SK-N-SH (cell line): Measurements from ENCODE around the gene MYO1E. TPM values are rescaled to one million over a fixed set of nuclear protein-coding genes. Genes with fewer than 3 reads are reported as not detected.

Source experiments
- CTCF ChIA-PET: fragments of 300-600, 350-600 bp; formaldehyde crosslinking; extraction: SDS; loops from one replicate; lab custom pipeline; 2021; lab: Yijun Ruan, JAX
- POLR2A ChIA-PET: fragments of 350-600 bp; sonication (Branson Sonifier 250); formaldehyde crosslinking; extraction: SDS; loops from one replicate; lab custom pipeline; 2020; ENCODE audit warnings: antibody characterized with exemption, inconsistent platforms; lab: Yijun Ruan, JAX
- DNase-seq: peaks from one replicate; pipeline ENCODE4 v3.0.0; 2012
- H2AFZ ChIP-seq: fragments of 200-600 bp; sonication (generic); 2 replicates; pipeline ENCODE4 v1.8.1; 2016; ENCODE audit warnings: antibody characterized with exemption, mild to moderate bottlenecking, low read depth
- H3F3A ChIP-seq: fragments of 200-600 bp; sonication (generic); replicated peaks from 2 replicates; pipeline ENCODE3; 2016; ENCODE audit warnings: antibody characterized with exemption, mild to moderate bottlenecking; ENCODE audit not compliant: insufficient read depth
- H3K27ac ChIP-seq, 2 experiments: fragments of 200-500 bp in 1 of 2; fragments of 200-600 bp in 1 of 2; sonication (Bioruptor generic) in 1 of 2; sonication (generic), shearing (Covaris generic) in 1 of 2; 2 replicates each; pipeline versions ENCODE4 v1.5.1 to v1.6.1; 2014 to 2016; ENCODE audit warnings: low read depth in 2 of 2, inconsistent platforms in 1 of 2, low read length in 1 of 2, mild to moderate bottlenecking in 1 of 2, mixed read lengths in 1 of 2
- H3K27me3 ChIP-seq: fragments of 200-600 bp; sonication (generic), shearing (Covaris generic); 2 replicates; pipeline ENCODE4 v1.6.1; 2016; ENCODE audit warnings: mixed run types; ENCODE audit not compliant: insufficient read depth
- H3K36me3 ChIP-seq, 2 experiments: fragments of 200-500 bp in 1 of 2; fragments of 200-600 bp in 1 of 2; sonication (Bioruptor generic) in 1 of 2; sonication (generic) in 1 of 2; replicated peaks in 1 of 2; 2 replicates each; pipeline versions ENCODE3 to v1.5.1; 2014 to 2016; ENCODE audit warnings: low read length in 1 of 2, mild to moderate bottlenecking in 1 of 2; ENCODE audit not compliant: insufficient read depth in 2 of 2, control insufficient read depth in 1 of 2
- H3K4me1 ChIP-seq, 2 experiments: fragments of 200-500 bp in 1 of 2; fragments of 200-600 bp in 1 of 2; sonication (Bioruptor generic) in 1 of 2; sonication (generic), shearing (Covaris generic) in 1 of 2; 2 replicates each; pipeline versions ENCODE4 v1.5.1 to v1.6.1; 2014 to 2016; ENCODE audit warnings: low read depth in 1 of 2, low read length in 1 of 2, mixed run types in 1 of 2; ENCODE audit not compliant: insufficient read depth in 2 of 2, control insufficient read depth in 1 of 2
- H3K4me2 ChIP-seq: fragments of 200-600 bp; sonication (generic), shearing (Covaris generic); 2 replicates; pipeline ENCODE4 v1.6.1; 2017; ENCODE audit warnings: mixed run types
- H3K4me3 ChIP-seq, 2 experiments: fragments of 200-500 bp in 1 of 2; fragments of 200-600 bp in 1 of 2; sonication (Bioruptor generic) in 1 of 2; sonication (generic), shearing (Covaris generic) in 1 of 2; 2 replicates each; pipeline versions ENCODE4 v1.5.1 to v1.8.1; 2014 to 2016; ENCODE audit warnings: low read depth in 2 of 2, inconsistent platforms in 1 of 2, low read length in 1 of 2, mild to moderate bottlenecking in 1 of 2, mixed read lengths in 1 of 2, moderate library complexity in 1 of 2
- H3K79me2 ChIP-seq: fragments of 200-600 bp; sonication (generic); 2 replicates; pipeline ENCODE4 v1.8.1; 2017; ENCODE audit warnings: mild to moderate bottlenecking; ENCODE audit not compliant: insufficient read depth
- H3K9ac ChIP-seq: fragments of 200-600 bp; sonication (generic); 2 replicates; pipeline ENCODE4 v1.6.1; 2017; ENCODE audit warnings: mixed run types
- H3K9me2 ChIP-seq: fragments of 200-600 bp; sonication (generic); 2 replicates; pipeline ENCODE4 v1.6.1; 2017; ENCODE audit warnings: mixed run types
- H3K9me3 ChIP-seq: fragments of 200-600 bp; sonication (generic); 2 replicates; pipeline ENCODE4 v1.6.1; 2017; ENCODE audit warnings: mixed run types, mild to moderate bottlenecking, moderate library complexity
- H4K20me1 ChIP-seq: fragments of 200-600 bp; sonication (generic); 2 replicates; pipeline ENCODE4 v1.6.1; 2017; ENCODE audit warnings: mild to moderate bottlenecking, mixed run types; ENCODE audit not compliant: insufficient read depth
- GABPA ChIP-seq: IDR thresholded peaks from 2 replicates; pipeline ENCODE4 v1.4.0; 2012; ENCODE audit warnings: low read depth, mild to moderate bottlenecking
- GATA2 ChIP-seq: sonication (generic); formaldehyde crosslinking; IDR thresholded peaks from 2 replicates; pipeline ENCODE4 v1.5.0; 2020; ENCODE audit warnings: mild to moderate bottlenecking, missing genetic modification reagents
- MEF2A ChIP-seq: IDR thresholded peaks from 2 replicates; pipeline ENCODE4 v1.4.0; 2012; ENCODE audit warnings: low read depth, borderline replicate concordance
- POLR2AphosphoS5 ChIP-seq: IDR thresholded peaks from 2 replicates; pipeline ENCODE4 v1.6.1; 2012; ENCODE audit warnings: low read depth, low read length
- RCOR1 ChIP-seq: fragments of 150-350 bp; IDR thresholded peaks from 2 replicates; pipeline ENCODE4 v1.6.1; 2017; ENCODE audit warnings: antibody characterized with exemption, low read length
- RFX5 ChIP-seq: IDR thresholded peaks from 2 replicates; pipeline ENCODE4 v1.6.1; 2012; ENCODE audit warnings: mild to moderate bottlenecking, improper control_type of control experiment, low read length
- RXRA ChIP-seq: IDR thresholded peaks from 2 replicates; pipeline ENCODE4 v1.4.0; 2012; ENCODE audit warnings: low read depth, mild to moderate bottlenecking, borderline replicate concordance
- SIN3A ChIP-seq: IDR thresholded peaks from 2 replicates; pipeline ENCODE4 v1.6.1; 2012; ENCODE audit warnings: low read depth, mild to moderate bottlenecking, low read length, moderate library complexity, borderline replicate concordance
- TAF1 ChIP-seq: IDR thresholded peaks from 2 replicates; pipeline ENCODE4 v1.6.1; 2012; ENCODE audit warnings: low read depth, mild to moderate bottlenecking, low read length, moderate library complexity, borderline replicate concordance
- TCF12 ChIP-seq: IDR thresholded peaks from 2 replicates; pipeline ENCODE4 v1.4.0; 2012
- USF1 ChIP-seq: IDR thresholded peaks from 2 replicates; pipeline ENCODE4 v1.4.0; 2012; ENCODE audit warnings: low read depth, borderline replicate concordance
- USF2 ChIP-seq: fragments of 150-350 bp; IDR thresholded peaks from 2 replicates; pipeline ENCODE4 v1.6.1; 2017; ENCODE audit warnings: antibody characterized with exemption, low read length, low read depth, borderline replicate concordance
- YY1 ChIP-seq: IDR thresholded peaks from 2 replicates; pipeline ENCODE4 v1.4.0; 2012; ENCODE audit warnings: low read depth, mild to moderate bottlenecking
- WGBS: methylation state at CpG from one replicate; pipeline ENCODE4 v1.1.6; 2017; ENCODE audit warnings: low lambda C conversion rate; 5-methylcytosine and 5-hydroxymethylcytosine counted together
- polyA plus RNA-seq, 3 experiments: library from polyadenylated mRNA; depleted of rRNA; stranded (reverse); fragments of >200 nt; gene quantifications; 2 replicates each; pipeline ENCODE4 v1.2.3, GENCODE V29; 2012

MYO1E gene
- polyA plus RNA-seq, 1 of the 3 experiments (the other 2 are of a cell fraction) = 9.7 TPM

- H3K79me2 ChIP-seq = no peaks in the 10 kb centered on the region
- H3K9me3 ChIP-seq = no peaks in the 10 kb centered on the region
- DNase-seq = no peak
- no peak overlapping the region for H3K4me3 ChIP-seq
- H3K4me1 ChIP-seq = no peaks in the 10 kb centered on the region
- no peaks in the 10 kb centered on the region for H3K36me3 ChIP-seq
- no peaks in the 10 kb centered on the region for H3F3A ChIP-seq
- no peak overlapping the region for H3K9ac ChIP-seq
- H3K27me3 ChIP-seq = no peaks in the 10 kb centered on the region
- no peaks in the 10 kb centered on the region for H4K20me1 ChIP-seq
- 38% methylated on average over 1 of the region's 1 CpG for WGBS
- H2AFZ ChIP-seq = no peak overlapping the region
- no peak for TF ChIP-seq GATA2
- TF ChIP-seq MEF2A = no peak
- no peak for TF ChIP-seq SIN3A
- TF ChIP-seq RCOR1 = no peak
- TF ChIP-seq TCF12 = no peak
- TF ChIP-seq RXRA = no peak
- no peak for TF ChIP-seq TAF1
- no peaks in the 10 kb centered on the region for H3K9me2 ChIP-seq
- no peak overlapping the region for H3K27ac ChIP-seq
- ChIA-PET CTCF (no interaction called here), POLR2A (no interaction called here)
- H3K4me2 ChIP-seq = no peak overlapping the region
Observed at GRCh38 chr15:59419170-59419569, 46.5 kb upstream of the MYO1E start.

- Histone ChIP-seq H3K4me2 (no peak overlapping the region), H3K9me2 (no peaks in the 10 kb centered on the region), H3K27me3 (no peaks in the 10 kb centered on the region), H3K4me1 (no peaks in the 10 kb centered on the region; a peak in 1 of 4 replicates), H2AFZ (no peak overlapping the region), H3K79me2 (no peaks in the 10 kb centered on the region), H4K20me1 (no peaks in the 10 kb centered on the region), H3K9me3 (no peaks in the 10 kb centered on the region), H3F3A (no peaks in the 10 kb centered on the region), H3K9ac (no peak overlapping the region), H3K36me3 (no peaks in the 10 kb centered on the region), H3K27ac (no peak overlapping the region), H3K4me3 (no peak overlapping the region)
- ChIA-PET POLR2A (no interaction called here), CTCF (no interaction called here)
- DNase-seq = no peak
- 58% methylated on average over 4 of the region's 4 CpGs for WGBS
- no peak for TF ChIP-seq GATA2
- TF ChIP-seq RCOR1 = no peak
- no peak for TF ChIP-seq USF2
- no peak for TF ChIP-seq RFX5
- no peak for TF ChIP-seq USF1
- no peak for TF ChIP-seq GABPA
- TF ChIP-seq YY1 = no peak
- no peak for TF ChIP-seq POLR2AphosphoS5
Observed at GRCh38 chr15:59416816-59417215, 44.1 kb upstream of the MYO1E start.
